HCT116 (cell line): ENCODE results near the gene DDOST.

Experiments used
- EZH2phosphoT487 ChIP-seq: fragments of 200-600 bp; IDR thresholded peaks from 2 replicates; pipeline ENCODE4 v1.6.1; 2018; ENCODE audit warnings: antibody characterized with exemption, borderline replicate concordance
- REST ChIP-seq: IDR thresholded peaks from 2 replicates; pipeline ENCODE4 v1.6.1; 2012; ENCODE audit warnings: low read depth
- SP1 ChIP-seq: IDR thresholded peaks from 2 replicates; pipeline ENCODE4 v1.6.1; 2012; ENCODE audit warnings: low read depth
- ZNF274 ChIP-seq: fragments of 200-500 bp; sonication (Bioruptor generic); IDR thresholded peaks from 2 replicates; pipeline ENCODE4 v1.6.1; 2014; ENCODE audit warnings: mild to moderate bottlenecking, low read depth, low read length, inconsistent platforms

GRCh38 chr1:20619999-20620398 lies 41.2 kb downstream of the DDOST start:
- TF ChIP-seq ZNF274 = no peak
- TF ChIP-seq REST = no peak
- TF ChIP-seq SP1 = no peak
- TF ChIP-seq EZH2phosphoT487 = no peak
